Breast epithelium (tissue), 4 donors: ENCODE results near the gene CYP26B1. TPM values are rescaled to one million over a fixed set of nuclear protein-coding genes. Genes with fewer than 3 reads are reported as not detected.

Experiments
- DNase-seq, 2 donors: peaks; one replicate each; pipeline ENCODE4 v3.0.0-alpha.2; 2019; ENCODE audit warnings: low spot score in 2 of 2
- H3K27ac ChIP-seq, 2 donors: fragments of 200-600 bp; sonication (generic) in 1 of 2; one replicate each; pipeline ENCODE4 v1.5.1; 2016 to 2019; ENCODE audit warnings: mild to moderate bottlenecking in 1 of 2
- H3K27me3 ChIP-seq, 2 donors: fragments of 200-600 bp; sonication (generic) in 1 of 2; one replicate each; pipeline versions ENCODE4 v1.5.1 to v1.6.0; 2017 to 2019; ENCODE audit warnings: control low read depth in 1 of 2, mild to moderate bottlenecking in 1 of 2
- H3K36me3 ChIP-seq: fragments of 200-600 bp; one replicate; pipeline ENCODE4 v1.5.1; 2019
- H3K4me1 ChIP-seq, 2 donors: fragments of 200-600 bp; sonication (generic); one replicate each; pipeline ENCODE4 v1.5.1; 2016 to 2019; ENCODE audit warnings: control low read depth in 1 of 2
- H3K4me3 ChIP-seq, 3 donors: fragments of 200-600 bp; sonication (generic); 1 replicate in 2 of 3; 2 replicates in 1 of 3; pipeline ENCODE4 v1.5.1; 2016 to 2019; ENCODE audit warnings: mild to moderate bottlenecking in 3 of 3, moderate library complexity in 2 of 3
- H3K9me3 ChIP-seq, 2 donors: fragments of 200-600 bp; sonication (generic) in 1 of 2; one replicate each; pipeline ENCODE4 v1.5.1; 2016 to 2019; ENCODE audit warnings: control low read depth in 1 of 2
- POLR2A ChIP-seq: fragments of 450-650 bp; IDR thresholded peaks from one replicate; pipeline ENCODE4 v1.6.1; 2016; ENCODE audit warnings: antibody characterized with exemption, mild to moderate bottlenecking, moderate library complexity
- POLR2AphosphoS5 ChIP-seq, 3 donors: sonication (generic); formaldehyde crosslinking; IDR thresholded peaks; one replicate each; pipeline ENCODE4 v1.6.1; 2017; ENCODE audit warnings: antibody characterized with exemption in 3 of 3
- intact Hi-C: fragments of 100-400 bp; cut with DNase I; formaldehyde crosslinking; loops from one replicate; pipeline ENCODE4 v1.15.1; 2023; ENCODE audit warnings: low total_unique reads
- total RNA-seq, 3 donors: library from RNA; depleted of rRNA; stranded (reverse); fragments of >200 nt; gene quantifications; one replicate each; pipeline ENCODE4 v1.1.0, GENCODE V29; 2016
- TF ChIP-seq, protein P1 (sequence below), 3 donors: fragments of 450-650 bp; IDR thresholded peaks; one replicate each; pipeline ENCODE4 v1.5.1; 2016 to 2017; ENCODE audit warnings: antibody characterized with exemption in 3 of 3, mild to moderate bottlenecking in 3 of 3, moderate library complexity in 3 of 3

The CYP26B1 gene
- total RNA-seq, 3 donors from 2014 or later: 3.8 to 41.6 (median 3.9) TPM

DNA sequence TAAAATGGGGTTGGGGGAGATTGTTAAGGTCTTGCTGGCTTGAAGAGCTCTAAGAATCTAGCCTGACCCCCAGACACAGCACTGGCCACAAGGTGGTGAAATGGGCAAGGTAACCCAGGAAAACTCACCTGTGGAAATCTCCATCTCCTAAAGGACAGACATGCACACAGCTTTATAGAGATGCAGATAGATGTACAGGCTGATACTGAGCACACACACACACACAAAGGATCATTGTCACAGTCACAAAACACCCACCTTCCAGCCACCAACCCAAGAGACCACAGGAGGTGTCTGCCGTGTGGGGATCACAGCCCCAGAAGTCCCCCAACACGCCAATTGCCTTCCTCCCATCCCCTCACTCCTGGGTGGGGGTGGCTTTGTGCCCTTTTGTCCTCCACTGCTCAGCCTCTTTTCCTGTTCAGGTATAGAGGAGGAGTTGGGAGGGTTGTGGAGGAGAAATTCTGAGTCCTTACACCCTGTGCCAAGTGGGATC lies 3.2 kb upstream of the CYP26B1 start:
- no peaks in the 10 kb centered on the region for H3K9me3 ChIP-seq

DNA sequence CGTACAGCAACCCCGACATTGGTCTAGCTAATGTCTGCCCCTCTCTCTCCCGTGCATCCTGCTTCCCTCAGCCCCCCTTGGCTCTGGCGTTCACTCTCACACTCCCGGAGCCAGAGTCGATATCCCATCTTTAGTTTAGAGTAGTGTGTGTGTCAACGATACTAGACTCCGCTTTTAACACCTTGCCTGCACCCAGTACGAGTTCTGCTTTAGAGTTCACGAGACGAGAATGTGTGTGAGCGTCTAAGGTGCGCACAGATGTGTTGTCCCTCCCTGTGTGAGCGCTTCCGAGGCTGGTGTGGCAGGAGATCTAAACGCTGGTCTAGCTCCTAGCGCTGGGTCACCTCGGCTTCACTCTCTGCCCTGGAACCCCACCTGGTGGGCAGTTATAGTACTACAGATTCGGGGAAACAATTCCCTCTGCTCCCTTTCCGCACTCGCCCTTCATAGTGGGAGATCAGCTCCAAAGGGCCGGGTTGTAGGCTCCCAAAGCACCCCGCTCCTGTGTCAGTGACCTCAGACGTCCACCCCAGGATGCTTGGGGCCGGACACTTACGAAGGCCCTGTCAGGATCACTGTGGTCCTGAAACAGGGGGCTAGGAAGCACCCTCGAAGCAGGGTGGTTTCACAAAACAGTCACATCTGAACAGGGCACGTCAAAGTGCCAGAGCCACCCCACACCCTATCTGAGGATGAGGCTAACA lies 2.6 kb upstream of the CYP26B1 start:
- TF ChIP-seq POLR2A: no peak
- TF ChIP-seq, protein P1, sequence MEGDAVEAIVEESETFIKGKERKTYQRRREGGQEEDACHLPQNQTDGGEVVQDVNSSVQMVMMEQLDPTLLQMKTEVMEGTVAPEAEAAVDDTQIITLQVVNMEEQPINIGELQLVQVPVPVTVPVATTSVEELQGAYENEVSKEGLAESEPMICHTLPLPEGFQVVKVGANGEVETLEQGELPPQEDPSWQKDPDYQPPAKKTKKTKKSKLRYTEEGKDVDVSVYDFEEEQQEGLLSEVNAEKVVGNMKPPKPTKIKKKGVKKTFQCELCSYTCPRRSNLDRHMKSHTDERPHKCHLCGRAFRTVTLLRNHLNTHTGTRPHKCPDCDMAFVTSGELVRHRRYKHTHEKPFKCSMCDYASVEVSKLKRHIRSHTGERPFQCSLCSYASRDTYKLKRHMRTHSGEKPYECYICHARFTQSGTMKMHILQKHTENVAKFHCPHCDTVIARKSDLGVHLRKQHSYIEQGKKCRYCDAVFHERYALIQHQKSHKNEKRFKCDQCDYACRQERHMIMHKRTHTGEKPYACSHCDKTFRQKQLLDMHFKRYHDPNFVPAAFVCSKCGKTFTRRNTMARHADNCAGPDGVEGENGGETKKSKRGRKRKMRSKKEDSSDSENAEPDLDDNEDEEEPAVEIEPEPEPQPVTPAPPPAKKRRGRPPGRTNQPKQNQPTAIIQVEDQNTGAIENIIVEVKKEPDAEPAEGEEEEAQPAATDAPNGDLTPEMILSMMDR (IDR thresholded peaks at IDR 0.05): peak; percentile 91 to 97 (median 95)
- TF ChIP-seq POLR2AphosphoS5 (IDR thresholded peaks at IDR 0.05): peak in 1 of 3 donors; percentile 19
- intact Hi-C loops: loop anchor here (5.0 kb wide), 1 partner anchor 608 kb away; no protein-coding TSS in a partner anchor
- peaks cover 25 to 36% of the 10 kb centered on the region in 2 donors for H3K4me1 ChIP-seq
- H3K9me3 ChIP-seq: no peaks in the 10 kb centered on the region
- peak overlapping the region in 2 of 3 donors; percentile 50 to 70 for H3K4me3 ChIP-seq
- peaks cover 12 to 66% of the 10 kb centered on the region in 2 donors for H3K27me3 ChIP-seq
- no peak overlapping the region for H3K27ac ChIP-seq
- DNase-seq: peak; percentile 67 to 81
- no peaks in the 10 kb centered on the region for H3K36me3 ChIP-seq

More for the DNA sequence above, 3.2 kb upstream of the CYP26B1 start:
- H3K27ac ChIP-seq: no peak overlapping the region
- H3K36me3 ChIP-seq: no peaks in the 10 kb centered on the region
- H3K27me3 ChIP-seq: peaks cover 11 to 60% of the 10 kb centered on the region in 2 donors
- TF ChIP-seq, protein P1 (IDR thresholded peaks at IDR 0.05): no peak
- TF ChIP-seq POLR2A: no peak
- H3K4me3 ChIP-seq: no peak overlapping the region
- H3K4me1 ChIP-seq: peaks cover 21 to 30% of the 10 kb centered on the region in 2 donors
- DNase-seq: peak in 1 of 2 donors; percentile 2
- intact Hi-C loops: loop anchor here (5.0 kb wide), 1 partner anchor 609 kb away; no protein-coding TSS in a partner anchor

DNA sequence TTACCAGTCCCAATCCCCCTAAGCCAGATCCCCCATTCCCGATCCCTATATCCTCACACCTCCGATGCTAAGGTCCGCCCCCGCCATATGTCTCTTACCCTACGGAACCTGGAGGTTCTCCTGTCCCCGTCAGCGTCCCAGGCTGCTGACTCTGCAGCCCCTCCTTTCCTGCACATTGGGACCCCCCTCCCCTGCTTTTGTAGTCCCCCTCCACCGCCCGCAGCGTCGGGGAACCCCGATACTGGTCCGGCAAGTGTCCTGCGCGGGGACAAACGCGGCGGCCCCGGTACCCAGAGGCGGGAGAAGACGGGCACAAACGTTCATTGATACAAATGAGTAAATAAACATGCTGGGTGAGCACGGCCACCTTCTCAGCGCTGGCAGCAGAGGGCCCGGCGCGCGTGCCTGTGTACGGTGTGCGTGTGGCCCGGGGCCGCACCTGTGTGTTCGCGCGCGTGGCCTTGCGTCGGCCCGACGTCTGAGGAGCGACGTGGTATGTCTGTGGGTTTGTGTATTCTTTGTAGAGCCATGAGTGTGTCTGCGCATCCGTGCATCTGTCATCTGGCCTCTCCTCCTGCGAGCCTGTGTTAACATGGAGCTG lies 2.0 kb upstream of the CYP26B1 start:
- Histone ChIP-seq H3K36me3 (no peaks in the 10 kb centered on the region), H3K27ac (no peak overlapping the region), H3K9me3 (no peaks in the 10 kb centered on the region), H3K4me3 (peak overlapping the region; percentile 43 to 70 (median 50)), H3K4me1 (peaks cover 29 to 43% of the 10 kb centered on the region in 2 donors), H3K27me3 (peaks cover 16 to 73% of the 10 kb centered on the region in 2 donors)
- DNase-seq: peak in 1 of 2 donors; percentile 19
- TF ChIP-seq, protein P1 (IDR thresholded peaks at IDR 0.05): no peak
- TF ChIP-seq POLR2AphosphoS5 (IDR thresholded peaks at IDR 0.05): no peak
- TF ChIP-seq POLR2A: no peak
- intact Hi-C loops: loop anchor here (5.0 to 10.0 kb wide), 2 partner anchors 225 to 607 kb away; no protein-coding TSS in a partner anchor

DNA sequence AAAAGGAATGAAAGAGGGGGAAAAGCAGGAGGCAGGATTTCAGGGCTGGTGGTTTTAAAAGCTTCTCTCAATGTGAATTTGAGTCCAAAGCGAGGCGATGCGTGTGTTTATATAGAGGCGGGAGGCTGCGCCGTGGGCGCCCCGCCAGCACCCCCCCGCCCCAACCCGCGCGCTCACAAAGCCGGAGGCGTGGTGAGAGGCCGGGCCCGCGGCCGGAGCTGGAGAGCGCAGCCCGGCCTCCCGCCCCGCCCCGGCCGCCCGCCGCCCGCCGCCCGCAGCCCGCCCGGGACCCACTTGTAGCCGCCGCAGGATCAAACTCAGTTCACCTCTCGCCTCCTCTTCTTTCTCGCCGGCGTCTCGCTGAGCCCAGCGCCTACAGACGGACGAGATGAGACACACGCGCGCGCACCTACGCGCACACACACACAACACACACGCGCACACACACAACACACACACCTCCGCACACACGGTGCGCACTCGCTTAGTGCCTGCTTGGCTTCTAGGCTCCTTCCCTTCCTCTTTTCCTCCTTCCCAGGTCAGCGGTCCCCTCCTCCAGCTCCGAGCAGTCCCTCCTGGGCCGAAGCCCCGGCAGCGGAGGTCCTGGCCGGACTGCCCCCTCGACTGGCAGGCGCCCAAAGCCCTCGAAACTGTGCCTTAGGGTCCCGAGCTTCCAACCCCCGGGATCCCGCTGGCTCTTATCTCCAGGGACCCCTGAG lies 1.3 kb upstream of the CYP26B1 start:
- intact Hi-C loops: loop anchor here (10.0 kb wide), 1 partner anchor 224 kb away; no protein-coding TSS in a partner anchor
- Histone ChIP-seq H3K9me3 (no peaks in the 10 kb centered on the region), H3K27ac (no peak overlapping the region), H3K4me3 (peak overlapping the region; percentile 43 to 70 (median 50)), H3K27me3 (peaks cover 16 to 73% of the 10 kb centered on the region in 2 donors), H3K36me3 (no peaks in the 10 kb centered on the region), H3K4me1 (peaks cover 29 to 49% of the 10 kb centered on the region in 2 donors)
- peak; percentile 19 to 51 for DNase-seq
- TF ChIP-seq, protein P1 (IDR thresholded peaks at IDR 0.05): no peak
